ENCODE measurements around the gene CACNA2D1. TPM values are rescaled to one million over a fixed set of nuclear protein-coding genes. Genes with fewer than 3 reads are reported as not detected.

CACNA2D1 gene
- total RNA-seq, 4 donors from 2014 or later = 30.6 to 60.0 (median 45.7) TPM

DNA sequence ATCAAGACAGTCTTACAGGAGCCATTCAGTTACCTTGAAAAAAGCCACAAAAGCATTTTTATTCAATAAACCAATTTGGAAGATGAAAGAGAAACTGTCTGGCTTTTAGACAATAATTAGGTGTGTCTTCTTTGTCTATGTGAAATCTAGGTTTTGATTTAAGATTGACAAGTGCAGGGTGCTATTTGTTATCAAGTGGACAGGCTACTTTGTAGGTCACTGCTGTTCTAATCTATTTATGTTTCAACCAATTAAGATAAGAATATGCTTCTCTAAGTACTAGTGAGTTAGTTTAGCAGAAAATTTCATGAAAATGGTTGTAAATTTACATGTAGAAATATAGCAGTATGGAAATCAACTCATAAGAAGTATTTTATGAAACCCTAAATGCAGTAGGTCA is 177.5 kb downstream of the CACNA2D1 start:
- no peak for TF ChIP-seq POLR2A (IDR thresholded peaks at IDR 0.05; ENCODE audit: low read depth)
- TF ChIP-seq, protein P1, sequence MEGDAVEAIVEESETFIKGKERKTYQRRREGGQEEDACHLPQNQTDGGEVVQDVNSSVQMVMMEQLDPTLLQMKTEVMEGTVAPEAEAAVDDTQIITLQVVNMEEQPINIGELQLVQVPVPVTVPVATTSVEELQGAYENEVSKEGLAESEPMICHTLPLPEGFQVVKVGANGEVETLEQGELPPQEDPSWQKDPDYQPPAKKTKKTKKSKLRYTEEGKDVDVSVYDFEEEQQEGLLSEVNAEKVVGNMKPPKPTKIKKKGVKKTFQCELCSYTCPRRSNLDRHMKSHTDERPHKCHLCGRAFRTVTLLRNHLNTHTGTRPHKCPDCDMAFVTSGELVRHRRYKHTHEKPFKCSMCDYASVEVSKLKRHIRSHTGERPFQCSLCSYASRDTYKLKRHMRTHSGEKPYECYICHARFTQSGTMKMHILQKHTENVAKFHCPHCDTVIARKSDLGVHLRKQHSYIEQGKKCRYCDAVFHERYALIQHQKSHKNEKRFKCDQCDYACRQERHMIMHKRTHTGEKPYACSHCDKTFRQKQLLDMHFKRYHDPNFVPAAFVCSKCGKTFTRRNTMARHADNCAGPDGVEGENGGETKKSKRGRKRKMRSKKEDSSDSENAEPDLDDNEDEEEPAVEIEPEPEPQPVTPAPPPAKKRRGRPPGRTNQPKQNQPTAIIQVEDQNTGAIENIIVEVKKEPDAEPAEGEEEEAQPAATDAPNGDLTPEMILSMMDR (IDR thresholded peaks at IDR 0.05) = no peak
- TF ChIP-seq POLR2AphosphoS5 (IDR thresholded peaks at IDR 0.05) = no peak
- no peak for TF ChIP-seq EP300 (IDR thresholded peaks at IDR 0.05)
- intact Hi-C loops (cut with DNase I) = no loop called here
- Histone ChIP-seq H3K27ac (replicated peaks in 1 of 4) (no peak overlapping the region), H3K4me1 (peaks cover 4 to 12% (median 5%) of the 10 kb centered on the region in 4 donors), H3K9me3 (no peaks in the 10 kb centered on the region), H3K27me3 (no peaks in the 10 kb centered on the region), H3K4me3 (no peak overlapping the region), H3K36me3 (no peaks in the 10 kb centered on the region)
- DNase-seq (ENCODE audit: extremely low spot score) = no peak

DNA sequence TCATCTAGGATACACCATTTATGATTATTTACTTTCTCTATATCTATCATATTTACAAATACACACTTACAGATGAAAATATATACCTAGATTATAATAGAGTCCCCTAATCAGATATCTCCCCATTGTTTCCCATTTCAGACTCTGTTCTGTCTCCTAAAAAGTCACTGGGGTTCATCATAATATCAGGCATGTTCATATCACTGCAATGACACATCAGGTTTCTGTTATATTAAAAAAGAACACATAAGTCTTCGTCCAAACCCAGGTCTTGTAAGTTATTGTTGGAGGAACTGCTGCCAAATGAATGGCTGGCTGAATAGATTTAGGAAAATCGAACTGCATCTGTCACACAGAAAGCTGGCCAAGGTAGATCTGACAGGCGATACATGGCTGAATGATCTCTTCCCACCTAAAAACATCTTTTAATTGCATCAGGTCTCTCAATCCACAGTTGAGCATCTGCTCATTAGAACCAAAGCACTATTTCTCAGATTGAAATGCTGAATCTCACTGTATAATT is 178.7 kb downstream of the CACNA2D1 start:
- no peak for DNase-seq (ENCODE audit: extremely low spot score)
- intact Hi-C loops (cut with DNase I) = no loop called here

DNA sequence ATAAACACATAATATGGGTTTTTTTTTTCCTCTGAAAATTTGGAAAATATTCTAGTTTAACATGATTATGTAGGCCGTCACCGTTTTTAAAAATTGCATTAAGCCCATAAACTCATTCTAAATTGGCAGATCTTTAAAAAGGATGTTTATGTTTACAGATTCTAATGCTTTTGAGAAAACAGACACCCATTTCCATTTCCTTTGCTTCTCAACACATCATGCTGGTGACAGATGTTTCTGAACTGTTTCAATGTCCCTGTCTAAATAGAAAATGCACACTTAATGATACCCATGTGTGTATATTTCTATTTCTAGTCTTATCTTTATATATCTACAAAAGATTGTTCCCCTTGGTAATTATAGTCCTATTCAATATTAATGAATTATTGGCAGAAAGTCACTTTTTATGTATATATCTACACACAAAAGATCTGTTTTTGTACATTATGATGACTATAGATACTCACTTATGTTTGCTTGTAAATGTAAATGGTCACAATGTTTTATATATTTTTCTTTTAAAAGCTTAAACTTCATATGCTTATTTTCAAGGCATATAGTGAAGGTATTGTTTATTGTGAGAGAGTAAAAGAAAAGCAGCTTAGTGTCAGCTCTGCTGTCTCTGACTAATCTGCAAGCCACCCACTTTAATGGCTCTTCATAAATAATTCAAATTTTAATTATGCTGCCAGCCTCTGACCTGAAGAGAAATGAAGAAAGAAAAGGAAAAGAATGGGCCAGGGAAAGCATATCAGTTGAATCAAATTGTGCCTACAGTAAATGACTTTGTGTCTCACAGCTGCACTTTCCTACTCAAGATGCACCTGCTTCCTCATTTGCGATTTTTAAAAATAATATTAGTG is 179.4 kb downstream of the CACNA2D1 start:
- WGBS = 74% methylated on average over 3 of the region's 3 CpGs
- TF ChIP-seq POLR2AphosphoS5 (IDR thresholded peaks at IDR 0.05) = no peak
- no peak for TF ChIP-seq EP300 (IDR thresholded peaks at IDR 0.05)
- TF ChIP-seq, protein P1 (IDR thresholded peaks at IDR 0.05) = no peak
- TF ChIP-seq POLR2A (IDR thresholded peaks at IDR 0.05; ENCODE audit: low read depth) = no peak
- no peak for DNase-seq (ENCODE audit: extremely low spot score)
- Histone ChIP-seq H3K4me1 (peaks cover 4 to 12% (median 5%) of the 10 kb centered on the region in 4 donors), H3K36me3 (no peaks in the 10 kb centered on the region), H3K27me3 (no peaks in the 10 kb centered on the region), H3K9me3 (no peaks in the 10 kb centered on the region), H3K4me3 (no peak overlapping the region), H3K27ac (replicated peaks in 1 of 4) (no peak overlapping the region)
- intact Hi-C loops (cut with DNase I) = no loop called here

More for the DNA sequence above, 178.7 kb downstream of the CACNA2D1 start:
- Histone ChIP-seq H3K4me1 (peaks cover 4 to 12% (median 5%) of the 10 kb centered on the region in 4 donors), H3K9me3 (no peaks in the 10 kb centered on the region), H3K27me3 (no peaks in the 10 kb centered on the region), H3K4me3 (no peak overlapping the region), H3K36me3 (no peaks in the 10 kb centered on the region), H3K27ac (replicated peaks in 1 of 4) (no peak overlapping the region)
- TF ChIP-seq EP300 (IDR thresholded peaks at IDR 0.05) (no peak), POLR2AphosphoS5 (IDR thresholded peaks at IDR 0.05) (no peak), POLR2A (IDR thresholded peaks at IDR 0.05; ENCODE audit: low read depth) (no peak)
- TF ChIP-seq, protein P1 (IDR thresholded peaks at IDR 0.05) = no peak
- 58% methylated on average over 3 of the region's 3 CpGs for WGBS

DNA sequence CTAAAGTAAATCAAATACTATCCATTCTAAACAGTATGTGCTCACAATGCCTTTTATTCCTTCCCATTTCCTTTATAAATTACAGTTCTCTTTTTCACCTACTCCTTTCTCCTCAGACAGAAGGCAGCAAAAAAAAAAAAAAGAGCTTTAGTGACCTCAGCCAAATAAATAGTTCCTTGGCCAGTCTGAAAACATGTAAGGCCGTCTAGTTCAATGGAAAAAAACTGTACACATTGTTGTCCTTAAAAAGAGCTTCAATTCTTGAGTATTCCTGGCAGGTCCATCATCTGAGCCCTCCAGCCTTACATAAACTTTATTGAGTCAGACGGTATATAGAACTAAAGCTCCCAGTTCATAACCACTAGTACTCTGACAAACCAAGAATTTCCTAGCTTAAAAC is 185.4 kb downstream of the CACNA2D1 start:
- no peaks in the 10 kb centered on the region for H3K27me3 ChIP-seq
- no peaks in the 10 kb centered on the region for H3K36me3 ChIP-seq
- H3K4me1 ChIP-seq = peaks cover 14 to 23% (median 19%) of the 10 kb centered on the region in 4 donors
- intact Hi-C loops (cut with DNase I) = no loop called here
- TF ChIP-seq, protein P1 (IDR thresholded peaks at IDR 0.05) = no peak
- TF ChIP-seq POLR2A (IDR thresholded peaks at IDR 0.05; ENCODE audit: low read depth) = no peak
- no peak for TF ChIP-seq EP300 (IDR thresholded peaks at IDR 0.05)
- TF ChIP-seq POLR2AphosphoS5 (IDR thresholded peaks at IDR 0.05) = no peak
- H3K9me3 ChIP-seq = no peaks in the 10 kb centered on the region
- peak overlapping the region; percentile 25 to 56 (median 48) for H3K27ac ChIP-seq (replicated peaks in 1 of 4)
- no peak for DNase-seq (ENCODE audit: extremely low spot score)
- WGBS = 27% methylated on average over 2 of the region's 2 CpGs
- no peak overlapping the region for H3K4me3 ChIP-seq
